ENCODE results near the gene NAV2. TPM values are rescaled to one million over a fixed set of nuclear protein-coding genes. Genes with fewer than 3 reads are reported as not detected.

The NAV2 gene
- total and polyA plus RNA-seq, 2 experiments from 2014 or later, result 26.0 to 45.0 TPM

- ATAC-seq (peak; percentile 48), DNase-seq (ENCODE audit: low spot score) (no peak)
- Mint-ChIP-seq H3K4me3 (peak overlapping the region; percentile 3; the same call in 1 of the 3 replicates), H3K36me3 (ENCODE audit: low read depth) (peaks cover 25% of the 10 kb centered on the region), H3K4me1 (peaks cover 41% of the 10 kb centered on the region), H3K27ac (peak overlapping the region; percentile 72), H3K9me3 (no peaks in the 10 kb centered on the region), H3K27me3 (ENCODE audit: insufficient read depth, low read depth, poor library complexity) (peaks cover 4% of the 10 kb centered on the region)
- no peak for TF ChIP-seq NANOG (IDR thresholded peaks at IDR 0.05; ENCODE audit: borderline replicate concordance)
- TF ChIP-seq ETS1 (IDR thresholded peaks at IDR 0.05), result no peak
- no peak for TF ChIP-seq ZNF114 (CRISPR knock-in tag; IDR thresholded peaks at IDR 0.05)
- no peak for TF ChIP-seq EZH2 (IDR thresholded peaks at IDR 0.05; ENCODE audit: low read depth, unreplicated experiment)
- no peak for TF ChIP-seq REST (IDR thresholded peaks at IDR 0.05; ENCODE audit: unreplicated experiment)
- no peak for TF ChIP-seq CTCF (conservative IDR thresholded peaks at IDR 0.05; ENCODE audit: low read depth in 2 of 2)
- TF ChIP-seq, protein P1, sequence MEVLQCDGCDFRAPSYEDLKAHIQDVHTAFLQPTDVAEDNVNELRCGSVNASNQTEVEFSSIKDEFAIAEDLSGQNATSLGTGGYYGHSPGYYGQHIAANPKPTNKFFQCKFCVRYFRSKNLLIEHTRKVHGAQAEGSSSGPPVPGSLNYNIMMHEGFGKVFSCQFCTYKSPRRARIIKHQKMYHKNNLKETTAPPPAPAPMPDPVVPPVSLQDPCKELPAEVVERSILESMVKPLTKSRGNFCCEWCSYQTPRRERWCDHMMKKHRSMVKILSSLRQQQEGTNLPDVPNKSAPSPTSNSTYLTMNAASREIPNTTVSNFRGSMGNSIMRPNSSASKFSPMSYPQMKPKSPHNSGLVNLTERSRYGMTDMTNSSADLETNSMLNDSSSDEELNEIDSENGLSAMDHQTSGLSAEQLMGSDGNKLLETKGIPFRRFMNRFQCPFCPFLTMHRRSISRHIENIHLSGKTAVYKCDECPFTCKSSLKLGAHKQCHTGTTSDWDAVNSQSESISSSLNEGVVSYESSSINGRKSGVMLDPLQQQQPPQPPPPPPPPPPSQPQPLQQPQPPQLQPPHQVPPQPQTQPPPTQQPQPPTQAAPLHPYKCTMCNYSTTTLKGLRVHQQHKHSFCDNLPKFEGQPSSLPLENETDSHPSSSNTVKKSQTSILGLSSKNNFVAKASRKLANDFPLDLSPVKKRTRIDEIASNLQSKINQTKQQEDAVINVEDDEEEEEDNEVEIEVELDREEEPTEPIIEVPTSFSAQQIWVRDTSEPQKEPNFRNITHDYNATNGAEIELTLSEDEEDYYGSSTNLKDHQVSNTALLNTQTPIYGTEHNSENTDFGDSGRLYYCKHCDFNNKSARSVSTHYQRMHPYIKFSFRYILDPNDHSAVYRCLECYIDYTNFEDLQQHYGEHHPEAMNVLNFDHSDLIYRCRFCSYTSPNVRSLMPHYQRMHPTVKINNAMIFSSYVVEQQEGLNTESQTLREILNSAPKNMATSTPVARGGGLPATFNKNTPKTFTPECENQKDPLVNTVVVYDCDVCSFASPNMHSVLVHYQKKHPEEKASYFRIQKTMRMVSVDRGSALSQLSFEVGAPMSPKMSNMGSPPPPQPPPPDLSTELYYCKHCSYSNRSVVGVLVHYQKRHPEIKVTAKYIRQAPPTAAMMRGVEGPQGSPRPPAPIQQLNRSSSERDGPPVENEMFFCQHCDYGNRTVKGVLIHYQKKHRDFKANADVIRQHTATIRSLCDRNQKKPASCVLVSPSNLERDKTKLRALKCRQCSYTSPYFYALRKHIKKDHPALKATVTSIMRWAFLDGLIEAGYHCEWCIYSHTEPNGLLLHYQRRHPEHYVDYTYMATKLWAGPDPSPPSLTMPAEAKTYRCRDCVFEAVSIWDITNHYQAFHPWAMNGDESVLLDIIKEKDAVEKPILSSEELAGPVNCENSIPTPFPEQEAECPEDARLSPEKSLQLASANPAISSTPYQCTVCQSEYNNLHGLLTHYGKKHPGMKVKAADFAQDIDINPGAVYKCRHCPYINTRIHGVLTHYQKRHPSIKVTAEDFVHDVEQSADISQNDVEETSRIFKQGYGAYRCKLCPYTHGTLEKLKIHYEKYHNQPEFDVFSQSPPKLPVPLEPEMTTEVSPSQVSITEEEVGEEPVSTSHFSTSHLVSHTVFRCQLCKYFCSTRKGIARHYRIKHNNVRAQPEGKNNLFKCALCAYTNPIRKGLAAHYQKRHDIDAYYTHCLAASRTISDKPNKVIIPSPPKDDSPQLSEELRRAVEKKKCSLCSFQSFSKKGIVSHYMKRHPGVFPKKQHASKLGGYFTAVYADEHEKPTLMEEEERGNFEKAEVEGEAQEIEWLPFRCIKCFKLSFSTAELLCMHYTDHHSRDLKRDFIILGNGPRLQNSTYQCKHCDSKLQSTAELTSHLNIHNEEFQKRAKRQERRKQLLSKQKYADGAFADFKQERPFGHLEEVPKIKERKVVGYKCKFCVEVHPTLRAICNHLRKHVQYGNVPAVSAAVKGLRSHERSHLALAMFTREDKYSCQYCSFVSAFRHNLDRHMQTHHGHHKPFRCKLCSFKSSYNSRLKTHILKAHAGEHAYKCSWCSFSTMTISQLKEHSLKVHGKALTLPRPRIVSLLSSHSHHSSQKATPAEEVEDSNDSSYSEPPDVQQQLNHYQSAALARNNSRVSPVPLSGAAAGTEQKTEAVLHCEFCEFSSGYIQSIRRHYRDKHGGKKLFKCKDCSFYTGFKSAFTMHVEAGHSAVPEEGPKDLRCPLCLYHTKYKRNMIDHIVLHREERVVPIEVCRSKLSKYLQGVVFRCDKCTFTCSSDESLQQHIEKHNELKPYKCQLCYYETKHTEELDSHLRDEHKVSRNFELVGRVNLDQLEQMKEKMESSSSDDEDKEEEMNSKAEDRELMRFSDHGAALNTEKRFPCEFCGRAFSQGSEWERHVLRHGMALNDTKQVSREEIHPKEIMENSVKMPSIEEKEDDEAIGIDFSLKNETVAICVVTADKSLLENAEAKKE (CRISPR knock-in tag; IDR thresholded peaks at IDR 0.05), result no peak
- no peak for TF ChIP-seq EZH2phosphoT487 (IDR thresholded peaks at IDR 0.05; ENCODE audit: unreplicated experiment)
- no peak for TF ChIP-seq POLR2AphosphoS5 (IDR thresholded peaks at IDR 0.05; ENCODE audit: low read depth)
- no peak for TF ChIP-seq STAT1 (IDR thresholded peaks at IDR 0.05; ENCODE audit: unreplicated experiment)
- TF ChIP-seq JUNB (IDR thresholded peaks at IDR 0.05; ENCODE audit: unreplicated experiment), result no peak
- TF ChIP-seq CREB1 (CRISPR knock-in tag; IDR thresholded peaks at IDR 0.05; ENCODE audit: low read depth), result no peak
- TF ChIP-seq ZNF331 (CRISPR knock-in tag; IDR thresholded peaks at IDR 0.05; ENCODE audit: low read depth), result no peak
- H3K4me3 ChIP-seq, result no peak overlapping the region
- no peaks in the 10 kb centered on the region for H3K79me2 ChIP-seq (replicated peaks; ENCODE audit: insufficient read depth)
- no peaks in the 10 kb centered on the region; the same call in 1 of the 2 replicates for H3F3A ChIP-seq (replicated peaks; ENCODE audit: low read depth)
- H3K4me2 ChIP-seq, result peak overlapping the region; percentile 10
- H3K4me1 ChIP-seq (ENCODE audit: insufficient read depth), result peaks cover 32% of the 10 kb centered on the region
- no peaks in the 10 kb centered on the region for H3K27me3 ChIP-seq (ENCODE audit: insufficient read depth)
- H3K9me2 ChIP-seq (ENCODE audit: insufficient read depth), result no peaks in the 10 kb centered on the region
- peak overlapping the region; percentile 42 for H3K27ac ChIP-seq (ENCODE audit: low read depth)
- H4K20me1 ChIP-seq (replicated peaks; ENCODE audit: insufficient read depth), result peaks cover 2% of the 10 kb centered on the region; the same call in 1 of the 2 replicates
- peaks cover 3% of the 10 kb centered on the region; the same call in 1 of the 2 replicates for H3K36me3 ChIP-seq (ENCODE audit: insufficient read depth)
- H2AFZ ChIP-seq, result no peak overlapping the region
Measured at GRCh38 chr11:19912958-19913892, 200.6 kb downstream of the NAV2 start.

Data from GM23338 (cell line).